GM21528 (cell line): ENCODE data around the gene MEA1.
"Not testable (repeated sequence)": the region's sequence is repeated elsewhere in the genome, so short reads cannot be mapped to it uniquely, and the experiment has no call there.

Experiments used
- ATAC-seq: cut with Tn5 transposase; IDR thresholded peaks from one replicate; pipeline ENCODE4 v1.9.1; 2021; ENCODE audit warnings: mild to moderate bottlenecking, moderate library complexity; ENCODE audit not compliant: unreplicated experiment, low FRiP score

The MEA1 gene

DNA sequence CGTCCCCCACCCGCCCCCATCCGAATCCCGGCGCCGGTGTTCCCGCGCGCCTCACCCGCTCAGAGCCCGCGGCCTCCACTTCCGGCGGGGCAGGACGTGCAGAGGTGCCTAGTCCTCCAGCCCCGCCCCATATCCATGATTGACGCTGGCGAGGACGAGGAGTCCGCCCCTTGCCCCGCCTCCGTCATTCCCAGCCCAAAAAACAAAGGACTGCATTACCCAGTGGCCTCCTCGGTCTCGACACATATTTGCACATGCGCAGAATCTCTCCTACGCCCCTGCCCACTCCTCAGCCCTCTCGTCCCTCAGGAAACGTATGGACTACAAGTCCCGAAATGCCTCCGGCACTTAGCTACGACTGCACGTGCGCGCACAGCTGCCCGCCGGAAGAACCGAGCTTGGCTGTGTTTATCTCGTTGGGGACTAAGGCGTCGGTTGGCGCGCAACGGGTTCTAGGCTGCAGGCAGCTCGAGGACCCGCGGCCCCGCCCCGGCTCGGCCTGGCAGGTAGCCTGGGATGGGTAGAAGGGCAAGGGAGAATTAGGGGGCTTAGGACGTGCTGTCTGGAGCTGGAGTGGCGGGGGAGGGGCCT lies at the start of gene MEA1, which contains the start of gene KLHDC3:
MEA1 (minus strand) TSS at position 104 of the 591 bp plus-strand sequence. CDS start 133 bp downstream, outside the sequence.
KLHDC3 (plus strand) TSS at position 407 of the 591 bp plus-strand sequence. CDS start 2,944 bp downstream, outside the sequence.
- ATAC-seq = peak; percentile 90

- ATAC-seq = no peak
Observed at GRCh38 chr6:43062818-43063217, 49.1 kb upstream of the MEA1 start.

GRCh38 chr6:43061861-43062260 lies 48.1 kb upstream of the MEA1 start:
- ATAC-seq = no peak

GRCh38 chr6:43060755-43061633 lies 47.2 kb upstream of the MEA1 start:
- ATAC-seq = no peak

GRCh38 chr6:43060034-43060754 lies 46.4 kb upstream of the MEA1 start:
- ATAC-seq = no peak

- peak; percentile 73 for ATAC-seq
Observed at GRCh38 chr6:43059168-43060033, 45.7 kb upstream of the MEA1 start, which contains the start of the genes KLC4 and MRPL2. Gene KLC4 (plus strand): TSS chr6:43059631. CDS start chr6:43061336, 1,705 bp downstream. Gene MRPL2 (minus strand): TSS chr6:43059434. CDS start chr6:43059381, 53 bp downstream.

- ATAC-seq = no peak
Observed at GRCh38 chr6:43058531-43058930, 44.8 kb upstream of the MEA1 start.

DNA sequence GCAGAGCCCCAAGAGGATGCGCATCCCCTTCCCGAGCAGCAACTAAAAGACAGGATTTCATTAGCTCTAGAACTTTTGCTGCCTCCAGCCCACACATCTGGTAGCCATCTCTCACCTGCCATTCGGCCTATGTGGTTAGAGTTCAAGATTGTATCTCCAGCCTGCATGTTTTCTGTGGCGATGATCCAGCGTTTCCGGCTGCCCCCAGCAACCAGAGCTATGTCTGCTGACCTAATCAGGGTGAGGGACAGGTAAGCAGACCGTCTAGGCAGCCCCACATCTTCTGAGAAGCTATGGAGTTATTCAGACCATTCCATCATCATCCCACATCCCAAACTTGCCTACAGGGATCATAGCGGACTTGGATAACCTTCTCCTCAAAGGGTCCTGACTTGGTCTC lies 42.2 kb upstream of the MEA1 start:
- no peak for ATAC-seq

DNA sequence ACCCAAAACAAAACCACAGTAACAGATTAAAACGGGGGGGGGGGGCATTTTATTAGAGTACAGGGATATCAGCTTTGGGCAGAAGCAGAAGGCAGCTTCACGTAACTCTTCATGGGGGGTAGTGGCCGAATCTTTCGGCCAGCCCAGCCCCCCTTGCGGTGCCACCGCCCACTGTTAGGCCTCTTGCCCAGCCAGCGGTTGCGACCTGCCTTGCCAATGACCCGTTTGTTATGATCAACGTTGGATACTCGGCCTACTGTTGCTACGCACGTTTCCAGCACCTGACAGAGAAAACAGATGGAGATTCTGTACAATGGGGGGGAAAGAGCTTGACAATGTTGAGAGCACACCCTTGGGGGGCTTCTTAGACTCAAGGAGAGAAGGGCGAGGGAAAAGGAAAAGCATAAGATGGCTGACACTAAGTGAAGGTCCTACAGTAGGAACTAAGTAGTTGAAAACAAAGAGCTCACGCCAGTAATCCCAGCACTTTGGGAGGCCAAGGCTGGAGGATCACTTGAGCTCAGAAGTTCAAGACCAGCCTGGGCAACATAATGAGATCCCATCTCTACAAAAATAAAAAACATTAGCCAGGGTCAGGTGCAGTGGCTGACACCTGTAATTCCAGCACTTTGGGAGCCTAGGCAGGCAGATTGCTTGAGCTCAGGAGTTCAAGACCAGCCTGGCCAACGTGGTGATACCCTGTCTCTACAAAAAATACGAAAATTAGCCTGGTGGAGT lies 40.6 kb upstream of the MEA1 start:
- no peak for ATAC-seq

GRCh38 chr6:43053545-43054205 lies 39.9 kb upstream of the MEA1 start, which contains the start of gene CUL7:
Gene CUL7 (minus strand): TSS chr6:43053851. CDS start chr6:43052788, 1,063 bp downstream.
- ATAC-seq = peak; percentile 71

DNA sequence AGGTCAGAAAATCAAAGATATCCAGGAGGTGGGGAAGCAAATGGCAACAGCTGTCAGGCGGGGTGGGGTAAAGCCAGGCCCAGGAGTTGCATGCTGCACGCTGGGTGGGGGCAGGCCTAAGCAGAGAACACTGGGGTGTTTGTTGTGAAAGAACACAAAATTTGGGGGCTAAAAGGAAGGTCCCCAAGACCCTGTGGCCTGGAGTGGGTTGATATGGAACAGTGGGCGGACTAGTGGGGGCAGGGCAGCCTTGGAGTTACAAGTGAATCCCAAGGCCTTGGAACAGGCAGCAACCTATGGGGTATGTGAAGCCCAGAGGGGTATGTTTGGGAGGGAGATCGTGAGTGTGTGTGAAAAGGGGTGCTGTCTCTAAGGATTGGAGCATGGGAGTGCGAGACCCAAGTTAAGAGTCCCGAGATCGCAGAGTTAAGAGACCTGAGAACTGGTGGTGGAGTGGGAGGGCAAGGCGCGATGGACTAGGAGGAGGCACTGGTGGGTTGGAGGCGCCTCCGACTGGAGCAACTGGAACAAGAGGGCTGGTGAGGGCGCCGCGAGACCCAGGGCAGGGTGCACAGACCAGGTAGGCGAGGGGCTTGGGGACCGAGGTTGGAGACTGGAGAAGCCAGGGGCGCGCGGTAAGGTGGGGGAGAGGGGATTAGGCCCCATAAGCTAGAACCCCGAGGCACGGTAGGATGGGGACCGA lies 39.2 kb upstream of the MEA1 start:
- peak; percentile 20 for ATAC-seq

DNA sequence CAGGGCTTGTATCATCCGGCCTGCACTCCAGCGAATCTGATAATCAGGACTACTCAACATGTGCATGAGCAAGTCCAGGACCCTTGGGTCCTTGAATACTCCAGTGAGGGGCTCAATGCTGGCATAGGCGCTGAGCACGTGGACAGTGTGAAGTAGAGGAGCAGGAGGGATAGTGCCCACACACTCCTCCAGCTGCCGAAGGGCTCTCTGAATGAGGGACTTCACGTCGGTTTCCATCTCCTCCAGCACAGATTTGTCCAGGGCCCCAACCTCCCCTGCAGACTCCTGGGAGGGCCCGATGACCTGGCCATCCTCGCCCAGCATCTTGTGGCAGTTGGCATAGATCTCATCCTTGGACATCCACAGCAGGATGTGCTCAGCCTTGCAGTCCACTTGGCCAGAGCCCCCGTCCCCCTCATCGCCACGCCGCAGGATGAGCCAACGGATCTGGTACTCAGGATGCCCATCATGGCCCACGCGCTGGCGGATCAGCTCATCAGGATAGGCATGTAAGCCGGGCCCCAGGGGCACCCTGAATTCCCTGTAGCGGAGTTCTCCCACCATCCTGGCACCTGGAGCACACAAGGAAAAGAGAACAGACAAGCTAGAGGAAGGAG lies 38.6 kb upstream of the MEA1 start:
- ATAC-seq = no peak

DNA sequence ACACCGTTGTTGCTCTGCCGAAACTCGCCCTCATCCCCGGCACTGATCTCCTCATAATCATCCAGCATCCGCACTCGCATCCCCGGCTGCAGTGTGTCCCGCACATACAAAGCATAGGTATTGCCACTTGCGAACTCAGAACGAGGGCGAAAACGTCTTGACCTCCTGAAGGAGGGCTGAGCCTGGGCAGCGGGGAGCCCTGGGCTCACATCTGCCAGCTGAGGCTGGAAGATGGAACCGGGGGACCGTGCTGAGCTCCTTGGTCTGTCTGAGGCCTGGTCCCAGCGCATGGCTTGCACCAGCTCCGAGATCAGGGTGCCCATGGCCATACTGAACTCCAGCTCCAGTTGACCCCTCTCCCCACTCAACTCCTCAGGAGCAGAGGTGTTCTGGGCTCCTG lies 37.2 kb upstream of the MEA1 start:
- ATAC-seq = no peak

DNA sequence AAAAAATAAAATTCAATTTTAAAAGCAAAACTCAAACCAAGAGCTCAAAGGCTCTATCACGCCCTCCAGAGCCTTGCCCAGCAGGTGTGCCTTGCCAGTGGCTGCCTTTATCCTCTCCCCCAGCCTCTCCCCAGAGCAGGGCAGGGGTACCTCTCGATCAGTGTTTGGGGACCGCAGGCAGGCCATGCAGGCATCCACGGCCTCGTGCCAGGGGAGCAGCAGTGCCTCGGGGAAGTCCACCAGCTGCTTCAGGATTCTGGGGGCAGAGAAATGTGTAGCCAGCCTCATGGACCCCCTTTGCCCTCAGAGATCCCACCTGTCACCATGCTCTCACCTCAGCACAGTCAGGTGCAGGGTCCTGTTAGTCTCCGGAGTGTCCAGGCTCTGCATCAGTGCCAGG lies 34.3 kb upstream of the MEA1 start:
- ATAC-seq = no peak

DNA sequence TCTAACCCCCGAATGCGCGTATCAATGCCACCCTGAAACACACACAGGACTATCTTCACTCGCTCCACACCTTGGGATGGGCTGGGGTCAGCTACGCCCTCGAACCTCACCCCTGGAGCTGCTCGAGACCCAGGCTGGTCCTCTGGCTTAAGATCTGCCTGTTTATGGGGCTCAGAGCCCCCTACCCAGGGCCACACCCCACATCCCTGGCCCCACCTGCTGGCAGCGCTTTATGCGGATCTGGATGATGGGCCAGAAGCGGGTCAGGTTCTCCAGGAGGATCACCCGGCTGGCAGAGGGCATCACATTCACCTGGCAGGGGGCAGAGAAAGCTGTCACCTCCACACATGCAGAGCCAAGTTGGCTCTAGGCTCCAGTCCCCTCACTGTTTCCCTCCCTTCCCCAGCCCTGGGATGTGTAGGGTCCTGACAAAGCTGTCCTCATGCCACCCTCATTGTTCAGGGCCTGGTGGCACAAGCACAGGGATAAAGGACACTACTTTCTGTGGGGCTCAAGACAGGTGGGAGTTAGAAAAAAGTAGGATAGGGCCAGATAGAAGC lies 31.7 kb upstream of the MEA1 start:
- ATAC-seq = no peak

- ATAC-seq = no peak
Observed at GRCh38 chr6:43043310-43043709, 29.6 kb upstream of the MEA1 start.

GRCh38 chr6:43041475-43041874 lies 27.7 kb upstream of the MEA1 start:
- not testable (repeated sequence) for ATAC-seq
